ENCODE data around the gene C2orf68.

The C2orf68 gene

DNA sequence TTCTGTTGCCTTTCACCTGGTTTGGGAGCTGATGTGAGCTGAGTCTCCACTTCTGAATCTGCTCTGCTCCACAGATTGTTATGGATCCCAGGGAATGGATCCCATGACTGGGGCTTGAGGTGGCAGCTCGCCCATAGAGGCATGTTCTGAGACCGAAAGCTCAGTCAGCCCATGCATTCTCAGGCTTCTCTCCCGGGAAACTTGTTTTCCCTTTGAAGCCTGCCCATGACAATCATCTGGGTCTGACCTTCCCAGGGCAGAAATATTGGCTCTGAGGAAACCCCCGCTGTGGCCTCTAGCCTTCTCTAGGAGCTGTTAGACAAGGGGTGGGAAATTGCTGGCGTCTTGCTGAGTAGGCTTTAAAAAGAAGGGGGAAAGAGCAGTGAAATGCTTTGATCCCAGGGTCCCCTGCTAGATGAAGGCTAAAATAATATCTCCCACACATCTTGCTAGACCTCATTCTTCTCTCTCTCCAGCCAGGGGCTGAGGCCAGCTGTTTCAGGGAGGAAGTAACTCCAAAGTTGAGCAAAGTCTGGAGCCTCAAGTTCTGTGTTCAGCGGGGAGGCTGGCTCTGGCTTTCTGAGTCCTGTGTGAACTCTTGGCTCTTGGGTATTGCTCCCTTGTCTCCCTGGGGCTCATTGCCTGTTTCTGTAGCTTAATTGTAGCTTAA, 32.5 kb downstream of the C2orf68 start:
- TF ChIP-seq, protein P1, sequence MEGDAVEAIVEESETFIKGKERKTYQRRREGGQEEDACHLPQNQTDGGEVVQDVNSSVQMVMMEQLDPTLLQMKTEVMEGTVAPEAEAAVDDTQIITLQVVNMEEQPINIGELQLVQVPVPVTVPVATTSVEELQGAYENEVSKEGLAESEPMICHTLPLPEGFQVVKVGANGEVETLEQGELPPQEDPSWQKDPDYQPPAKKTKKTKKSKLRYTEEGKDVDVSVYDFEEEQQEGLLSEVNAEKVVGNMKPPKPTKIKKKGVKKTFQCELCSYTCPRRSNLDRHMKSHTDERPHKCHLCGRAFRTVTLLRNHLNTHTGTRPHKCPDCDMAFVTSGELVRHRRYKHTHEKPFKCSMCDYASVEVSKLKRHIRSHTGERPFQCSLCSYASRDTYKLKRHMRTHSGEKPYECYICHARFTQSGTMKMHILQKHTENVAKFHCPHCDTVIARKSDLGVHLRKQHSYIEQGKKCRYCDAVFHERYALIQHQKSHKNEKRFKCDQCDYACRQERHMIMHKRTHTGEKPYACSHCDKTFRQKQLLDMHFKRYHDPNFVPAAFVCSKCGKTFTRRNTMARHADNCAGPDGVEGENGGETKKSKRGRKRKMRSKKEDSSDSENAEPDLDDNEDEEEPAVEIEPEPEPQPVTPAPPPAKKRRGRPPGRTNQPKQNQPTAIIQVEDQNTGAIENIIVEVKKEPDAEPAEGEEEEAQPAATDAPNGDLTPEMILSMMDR (conservative IDR thresholded peaks at IDR 0.05): no peak
- H3K27ac ChIP-seq: no peak overlapping the region

DNA sequence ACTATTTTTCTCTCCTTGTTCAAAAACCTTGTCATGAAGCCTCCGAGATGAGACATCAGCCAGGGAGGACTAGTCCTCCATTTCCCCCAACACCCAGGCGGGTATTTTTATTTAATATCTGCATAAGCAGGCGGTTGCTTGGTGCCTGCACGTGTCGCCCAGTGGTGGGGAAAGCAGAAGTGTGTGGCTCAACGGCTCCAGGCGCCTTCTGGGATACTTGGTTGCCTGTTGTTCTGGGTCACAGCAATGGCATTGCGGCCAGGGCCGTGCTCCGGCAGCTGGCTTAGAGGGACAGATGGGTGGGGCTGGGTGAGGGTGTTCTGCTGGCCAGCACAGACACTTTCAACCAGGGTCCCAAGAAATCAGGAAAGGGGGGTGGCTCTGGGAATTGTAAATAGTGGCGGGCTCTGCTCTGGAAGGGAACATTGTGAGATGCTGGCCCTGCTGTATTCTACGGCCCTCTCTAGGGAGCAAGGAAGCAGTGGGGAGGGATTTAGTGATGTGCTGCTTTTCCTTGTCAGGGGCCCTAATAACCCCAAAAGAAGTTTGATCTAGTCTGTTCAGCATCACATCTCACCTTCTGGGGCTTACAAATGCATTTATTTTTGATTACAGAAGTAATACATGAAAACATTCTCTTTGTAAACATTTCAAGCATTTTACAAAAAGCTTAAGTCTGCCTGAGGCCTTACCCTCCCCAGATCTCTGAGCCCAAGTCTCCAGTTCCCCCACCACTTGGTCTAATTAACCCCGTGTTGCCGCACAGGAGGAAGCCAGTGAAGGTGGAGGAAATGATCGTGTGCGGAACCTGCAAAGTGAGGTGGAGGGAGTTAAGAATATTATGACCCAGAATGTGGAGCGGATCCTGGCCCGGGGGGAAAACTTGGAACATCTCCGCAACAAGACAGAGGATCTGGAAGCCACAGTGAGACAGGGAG, 33.4 kb downstream of the C2orf68 start:
- H3K27ac ChIP-seq: no peak overlapping the region
- TF ChIP-seq, protein P1 (conservative IDR thresholded peaks at IDR 0.05): no peak

DNA sequence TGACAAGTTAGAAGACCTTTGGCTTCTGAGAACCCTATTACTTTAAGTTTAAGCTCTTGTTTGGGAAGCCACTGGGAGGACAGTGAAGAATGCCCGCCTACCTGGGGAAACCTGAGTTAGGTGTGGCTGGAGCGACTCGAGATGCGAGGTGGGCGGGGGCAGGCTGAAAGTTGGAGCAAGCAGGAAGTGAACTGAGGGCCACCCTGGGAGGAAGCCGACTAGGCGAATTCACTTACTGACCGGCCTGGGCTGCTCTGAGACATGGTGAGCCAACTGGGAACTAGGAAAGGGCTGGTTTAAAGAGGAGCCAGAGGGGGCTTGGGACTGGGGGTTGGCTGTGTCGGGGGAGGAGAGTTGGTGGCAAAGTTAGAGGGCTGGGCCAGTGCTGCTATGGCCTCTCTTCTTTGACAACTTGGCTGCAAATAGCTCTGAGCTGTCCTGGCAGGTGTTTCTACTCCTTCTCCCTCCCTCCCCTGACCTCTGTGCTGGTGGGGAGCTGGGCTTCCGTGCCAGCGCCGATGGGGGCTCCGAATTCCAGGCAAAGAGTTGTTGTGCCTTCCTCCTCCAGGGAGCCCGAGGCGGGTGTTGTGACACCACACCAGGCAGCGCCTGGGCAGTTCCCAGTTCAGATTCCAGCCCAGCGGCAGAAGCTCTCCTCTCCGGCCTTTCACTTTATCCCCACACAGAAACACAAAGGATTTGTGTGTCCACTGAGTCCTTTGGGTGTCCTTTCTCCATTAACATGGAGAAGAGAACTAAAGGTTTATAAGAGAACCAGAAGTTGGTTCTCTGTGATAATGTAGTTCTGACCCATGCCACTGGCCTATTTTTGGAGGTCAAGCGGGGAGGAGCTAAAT, 34.3 kb downstream of the C2orf68 start, which contains the start of gene VAMP8:
Gene VAMP8 (plus strand): TSS at position 201 of the 857 bp plus-strand sequence. CDS start 61 bp downstream, at position 262.
- TF ChIP-seq, protein P1 (conservative IDR thresholded peaks at IDR 0.05): no peak
- H3K27ac ChIP-seq: no peak within 1 kb of the TSS

DNA sequence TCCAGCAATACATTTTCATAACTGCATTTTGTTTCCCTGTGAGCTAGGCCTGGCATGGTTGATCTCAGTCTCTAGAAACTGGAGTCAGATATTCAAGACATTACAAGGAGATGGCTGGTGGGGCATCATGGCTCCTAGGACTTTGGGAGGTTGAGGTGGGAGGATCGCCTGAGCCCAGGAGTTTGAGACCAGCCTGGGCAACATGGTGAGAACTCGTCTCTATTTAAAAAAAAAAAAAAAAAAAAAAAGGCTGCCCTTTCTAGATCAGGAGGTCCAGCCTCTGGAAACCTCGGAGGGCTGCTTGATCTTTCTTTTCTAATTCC, 34.8 kb downstream of the C2orf68 start:
- H3K27ac ChIP-seq: no peak overlapping the region
- TF ChIP-seq, protein P1 (conservative IDR thresholded peaks at IDR 0.05): no peak

DNA sequence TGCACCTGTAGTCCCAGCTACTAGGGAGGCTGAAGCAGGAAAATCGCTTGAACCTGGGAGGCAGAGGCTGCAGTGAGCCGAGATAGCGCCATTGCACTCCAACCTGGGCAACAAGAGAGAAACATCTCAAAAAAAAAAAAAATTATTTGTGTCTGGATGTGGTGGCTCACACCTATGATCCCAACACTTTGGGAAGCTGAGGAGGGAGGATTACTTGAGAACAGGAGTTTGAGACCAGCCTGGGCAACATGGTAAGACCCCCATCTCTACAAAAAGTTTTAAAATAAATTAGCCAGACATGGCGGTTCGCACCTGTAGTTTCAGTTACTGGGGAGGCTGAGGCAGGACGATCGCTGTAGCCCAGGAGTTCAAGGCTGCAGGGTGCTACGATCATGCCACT, 36.1 kb downstream of the C2orf68 start:
- TF ChIP-seq, protein P1 (conservative IDR thresholded peaks at IDR 0.05): no peak
- no peak overlapping the region for H3K27ac ChIP-seq

DNA sequence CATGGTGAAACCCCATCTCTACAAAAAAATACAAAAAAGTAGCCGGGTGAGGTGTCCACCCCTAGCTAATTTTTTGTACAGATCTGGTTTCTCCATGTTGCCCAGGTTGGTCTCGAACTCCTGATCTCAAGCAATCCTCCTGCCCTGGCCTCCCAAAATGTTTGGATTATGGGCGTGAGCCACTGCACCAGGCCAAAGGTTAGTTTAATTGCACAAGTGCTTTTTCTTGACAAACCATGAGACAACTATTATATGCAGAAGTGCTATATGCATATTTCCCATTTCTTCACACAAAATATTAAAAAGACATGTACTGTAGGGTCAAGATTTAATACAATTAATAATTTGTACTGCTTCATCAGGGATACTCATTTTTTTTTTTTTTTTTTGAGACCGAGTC, 45.6 kb downstream of the C2orf68 start:
- TF ChIP-seq, protein P1 (conservative IDR thresholded peaks at IDR 0.05): no peak
- no peak overlapping the region for H3K27ac ChIP-seq

DNA sequence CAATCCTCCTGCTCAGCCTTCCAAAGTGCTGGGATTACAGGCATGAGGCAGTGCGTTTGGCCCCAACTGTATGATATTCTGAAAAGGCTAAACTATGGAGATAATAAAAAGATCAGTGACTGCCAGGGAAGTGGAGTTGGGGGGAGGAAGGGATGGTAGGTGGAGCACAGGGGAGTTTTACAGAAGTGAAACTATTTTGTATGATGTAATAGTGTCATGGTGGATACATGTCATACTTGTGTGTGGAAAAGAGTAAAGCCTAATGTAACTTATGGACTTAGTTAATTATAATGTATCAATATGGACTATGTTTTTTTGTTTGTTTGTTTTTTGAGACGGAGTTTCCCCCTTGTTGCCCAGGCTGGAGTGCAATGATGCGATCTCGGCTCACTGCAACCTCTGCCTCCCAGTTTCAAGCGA, 47.7 kb downstream of the C2orf68 start:
- TF ChIP-seq, protein P1 (conservative IDR thresholded peaks at IDR 0.05): no peak
- H3K27ac ChIP-seq: no peak overlapping the region
